DMS53 treated with DMSO at 0.1 percent for 48 hours (cell line): ENCODE measurements around the gene TMEM256.

Experiments
- DNase-seq: peaks from one replicate; lab custom pipeline; 2025; ENCODE audit not compliant: unreplicated experiment; lab: John Stamatoyannopoulos, UW

Gene TMEM256

DNA sequence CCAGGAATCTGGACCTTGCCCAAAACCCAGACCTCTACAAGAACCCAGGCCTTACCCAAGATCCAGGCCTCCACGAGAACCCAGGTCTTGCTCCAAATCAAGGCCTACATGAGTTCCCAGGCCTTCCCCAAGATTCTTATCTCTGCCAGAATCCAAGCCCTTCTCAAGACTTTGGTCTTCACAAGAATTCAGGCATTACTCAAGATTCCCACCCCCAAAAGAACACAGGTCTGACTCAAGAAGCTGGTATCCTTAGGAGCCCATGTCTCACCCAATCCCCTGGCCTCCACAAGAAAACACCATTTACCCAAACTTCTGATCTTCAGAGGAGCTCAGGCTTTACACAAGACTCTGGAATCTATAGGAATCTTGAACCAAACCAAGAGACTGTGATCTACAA lies 27.3 kb upstream of the TMEM256 start:
- no peak for DNase-seq

- no peak for DNase-seq
These were observed 25.8 kb upstream of the TMEM256 start for GRCh38 chr17:7429722-7430121.

DNA sequence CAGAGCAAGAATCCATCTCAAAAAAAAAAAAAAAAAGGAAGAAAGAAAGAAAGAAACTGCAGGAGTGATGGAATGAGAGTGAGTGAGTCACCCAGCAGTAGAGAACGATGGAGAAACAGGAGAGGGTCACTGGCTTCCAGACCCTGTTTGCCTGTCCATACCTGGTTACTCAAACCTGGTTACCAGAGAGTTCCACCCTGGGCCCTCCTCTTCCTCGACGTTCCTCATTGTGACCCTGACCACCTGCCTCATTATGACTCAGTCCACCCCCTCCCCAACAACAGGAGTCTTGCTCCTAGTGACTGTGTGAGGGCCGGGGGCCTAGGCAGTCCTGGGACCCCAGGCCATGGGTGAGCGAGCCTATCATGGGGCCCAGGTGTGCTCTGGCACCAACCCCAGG lies 24.7 kb upstream of the TMEM256 start, which contains the start of gene SPEM3:
Gene SPEM3 (plus strand): TSS at position 301 of the 400 bp plus-strand sequence. CDS start 46 bp downstream, at position 347.
- DNase-seq = no peak

GRCh38 chr17:7427549-7427948 lies 23.7 kb upstream of the TMEM256 start:
- DNase-seq = no peak

DNA sequence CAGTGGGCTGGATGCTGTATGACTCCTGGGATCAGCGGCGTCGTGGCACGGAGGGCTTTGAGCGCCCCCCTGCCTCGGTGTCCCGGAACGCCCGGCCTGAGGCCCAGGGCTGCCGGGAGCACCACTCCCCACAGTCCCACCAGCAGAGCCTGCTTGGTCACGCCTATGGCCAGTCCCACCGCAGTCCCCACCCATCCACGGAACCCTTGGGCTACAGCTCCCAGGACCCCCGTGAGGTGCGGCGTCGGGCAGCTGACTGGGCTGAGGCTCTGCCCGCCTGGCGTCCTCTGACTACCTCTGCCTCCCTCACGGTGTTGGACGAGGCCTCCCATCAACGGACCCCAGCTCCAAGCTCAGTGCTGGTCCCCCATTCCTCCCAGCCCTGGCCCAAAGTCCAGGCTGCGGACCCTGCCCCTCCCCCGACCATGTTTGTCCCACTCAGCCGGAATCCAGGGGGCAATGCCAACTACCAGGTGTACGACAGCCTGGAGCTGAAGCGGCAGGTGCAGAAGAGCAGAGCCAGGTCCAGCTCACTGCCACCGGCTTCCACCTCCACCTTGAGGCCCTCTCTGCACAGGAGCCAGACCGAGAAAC lies 23.1 kb upstream of the TMEM256 start:
- no peak for DNase-seq

- DNase-seq = no peak
These were observed 22.4 kb upstream of the TMEM256 start for GRCh38 chr17:7426203-7426863.

DNA sequence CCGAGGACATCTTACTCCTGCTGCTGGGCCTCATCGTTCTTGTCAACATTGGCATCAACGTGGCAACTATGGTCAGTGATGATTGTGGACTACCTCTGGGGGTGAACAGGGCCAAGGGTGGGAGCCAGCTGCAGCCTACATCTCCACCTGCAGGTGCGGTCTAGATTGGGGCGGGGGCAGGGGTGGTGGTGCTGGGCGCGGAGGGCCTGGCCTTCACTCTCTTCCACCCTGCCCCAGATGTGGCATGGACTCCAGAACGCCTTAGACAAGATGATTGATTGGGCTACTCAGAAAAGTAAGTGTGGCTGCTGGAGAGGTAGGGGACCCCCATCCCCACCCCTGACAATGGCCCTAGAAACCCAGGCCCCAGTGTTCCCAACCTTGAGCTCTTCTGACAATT lies 21.9 kb upstream of the TMEM256 start:
- DNase-seq = no peak

GRCh38 chr17:7425316-7425715 lies 21.4 kb upstream of the TMEM256 start, which contains the start of gene SPEM2:
Gene SPEM2, plus strand, starts transcription at chr17:7425616. Its CDS starts 73 bp downstream, at chr17:7425689.
- DNase-seq = no peak

GRCh38 chr17:7423679-7424078 lies 19.8 kb upstream of the TMEM256 start:
- no peak for DNase-seq

DNA sequence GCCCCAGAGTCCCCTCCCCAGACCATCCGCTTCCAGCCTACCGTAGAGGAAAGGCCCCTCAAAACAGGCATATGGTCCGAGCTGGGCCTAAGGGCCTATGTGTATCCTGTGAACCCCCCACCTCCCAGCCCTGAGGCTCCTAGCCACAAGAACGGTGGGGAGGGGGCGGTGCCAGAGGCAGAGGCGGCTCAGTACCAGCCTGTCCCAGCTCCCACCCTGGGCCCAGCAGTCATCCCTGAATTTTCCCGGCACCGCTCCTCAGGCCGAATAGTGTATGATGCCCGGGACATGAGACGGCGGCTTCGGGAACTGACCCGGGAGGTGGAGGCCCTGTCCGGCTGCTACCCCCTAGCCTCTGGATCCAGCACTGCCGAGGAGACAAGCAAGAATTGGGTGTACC lies 17.3 kb upstream of the TMEM256 start:
- DNase-seq = no peak

GRCh38 chr17:7419819-7420610 lies 16.1 kb upstream of the TMEM256 start, which contains the start of gene SPEM1:
Gene SPEM1, plus strand, starts transcription at chr17:7420324. Its CDS starts 61 bp downstream, at chr17:7420385.
- DNase-seq = no peak

DNA sequence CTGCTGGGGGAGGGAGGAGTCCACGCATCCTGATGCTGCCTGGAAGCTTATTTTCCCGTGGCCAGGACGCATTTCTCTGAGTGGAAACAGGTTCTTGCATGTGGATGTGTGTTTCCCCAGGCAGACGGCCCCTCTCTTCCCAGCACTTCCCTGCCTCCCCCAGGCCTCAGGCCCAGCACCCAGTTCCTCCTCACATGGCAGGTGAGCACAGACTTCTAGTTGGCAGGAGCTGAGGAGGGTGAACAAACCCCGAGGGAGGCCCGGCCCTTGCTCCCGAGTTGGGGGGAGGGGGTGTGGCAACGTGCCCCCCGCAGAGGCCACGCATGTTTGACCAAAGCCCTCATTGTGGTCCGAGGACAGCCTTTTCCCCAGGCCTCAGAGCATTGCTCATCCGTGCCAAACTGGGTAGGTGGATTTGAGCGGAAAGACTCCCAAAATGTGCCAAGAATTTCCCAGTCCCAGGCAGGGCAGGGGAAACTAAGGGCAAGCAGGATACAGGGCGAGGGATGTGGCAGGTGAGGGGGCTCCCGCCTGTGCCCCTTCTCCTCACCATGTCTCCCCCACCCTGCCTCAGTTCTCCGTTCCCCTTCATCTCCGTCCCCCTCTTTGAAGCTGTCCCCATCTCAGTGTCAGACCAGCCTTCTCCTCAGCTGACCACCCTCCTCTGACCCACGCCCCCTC lies 14.7 kb upstream of the TMEM256 start:
- no peak for DNase-seq

DNA sequence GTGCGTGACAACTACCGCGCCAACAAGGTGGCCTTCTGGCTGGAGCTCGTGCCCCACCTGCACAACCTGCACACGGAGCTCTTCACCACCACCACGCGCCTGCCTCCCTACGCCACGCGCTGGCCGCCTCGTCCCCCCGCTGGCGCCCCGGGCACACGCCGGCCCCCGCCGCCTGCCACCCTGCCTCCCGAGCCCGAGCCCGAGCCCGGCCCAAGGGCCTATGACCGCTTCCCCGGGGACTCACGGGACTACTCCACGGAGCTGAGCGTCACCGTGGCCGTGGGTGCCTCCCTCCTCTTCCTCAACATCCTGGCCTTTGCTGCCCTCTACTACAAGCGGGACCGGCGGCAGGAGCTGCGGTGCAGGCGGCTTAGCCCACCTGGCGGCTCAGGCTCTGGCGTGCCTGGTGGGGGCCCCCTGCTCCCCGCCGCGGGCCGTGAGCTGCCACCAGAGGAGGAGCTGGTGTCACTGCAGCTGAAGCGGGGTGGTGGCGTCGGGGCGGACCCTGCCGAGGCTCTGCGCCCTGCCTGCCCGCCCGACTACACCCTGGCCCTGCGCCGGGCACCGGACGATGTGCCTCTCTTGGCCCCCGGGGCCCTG lies 13.3 kb upstream of the TMEM256 start:
- no peak for DNase-seq

DNA sequence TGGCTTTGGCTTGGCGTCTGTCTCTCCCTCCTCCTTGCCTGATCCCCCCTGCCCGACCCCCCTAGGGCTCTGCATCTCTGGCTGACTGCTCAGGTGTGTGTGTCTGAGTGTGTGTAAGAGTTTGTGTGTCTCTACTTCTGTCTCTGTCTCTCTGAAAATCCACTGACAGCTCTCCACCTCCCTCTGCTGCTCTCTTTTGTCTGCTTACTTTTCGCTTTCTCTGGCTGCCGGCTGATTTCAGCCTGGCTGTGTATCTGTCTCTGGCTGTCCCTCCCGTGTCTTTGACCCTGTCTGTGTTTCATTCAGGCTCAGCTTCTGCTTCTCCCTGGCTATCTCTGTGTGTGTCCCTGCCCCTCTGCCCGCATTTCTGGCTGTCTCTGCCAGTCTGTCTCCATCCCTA lies 12.4 kb upstream of the TMEM256 start:
- no peak for DNase-seq

DNA sequence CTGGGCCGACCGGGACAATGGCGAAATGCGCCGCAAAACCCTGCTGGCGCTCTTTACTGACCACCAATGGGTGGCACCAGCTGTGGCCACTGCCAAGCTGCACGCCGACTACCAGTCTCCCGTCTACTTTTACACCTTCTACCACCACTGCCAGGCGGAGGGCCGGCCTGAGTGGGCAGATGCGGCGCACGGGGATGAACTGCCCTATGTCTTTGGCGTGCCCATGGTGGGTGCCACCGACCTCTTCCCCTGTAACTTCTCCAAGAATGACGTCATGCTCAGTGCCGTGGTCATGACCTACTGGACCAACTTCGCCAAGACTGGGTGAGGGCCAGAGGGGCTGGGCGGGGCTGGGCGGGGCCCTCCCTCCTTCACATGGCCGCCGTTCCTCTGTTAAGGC lies 11.9 kb upstream of the TMEM256 start:
- no peak for DNase-seq

GRCh38 chr17:7414837-7415236 lies 10.9 kb upstream of the TMEM256 start:
- no peak for DNase-seq

DNA sequence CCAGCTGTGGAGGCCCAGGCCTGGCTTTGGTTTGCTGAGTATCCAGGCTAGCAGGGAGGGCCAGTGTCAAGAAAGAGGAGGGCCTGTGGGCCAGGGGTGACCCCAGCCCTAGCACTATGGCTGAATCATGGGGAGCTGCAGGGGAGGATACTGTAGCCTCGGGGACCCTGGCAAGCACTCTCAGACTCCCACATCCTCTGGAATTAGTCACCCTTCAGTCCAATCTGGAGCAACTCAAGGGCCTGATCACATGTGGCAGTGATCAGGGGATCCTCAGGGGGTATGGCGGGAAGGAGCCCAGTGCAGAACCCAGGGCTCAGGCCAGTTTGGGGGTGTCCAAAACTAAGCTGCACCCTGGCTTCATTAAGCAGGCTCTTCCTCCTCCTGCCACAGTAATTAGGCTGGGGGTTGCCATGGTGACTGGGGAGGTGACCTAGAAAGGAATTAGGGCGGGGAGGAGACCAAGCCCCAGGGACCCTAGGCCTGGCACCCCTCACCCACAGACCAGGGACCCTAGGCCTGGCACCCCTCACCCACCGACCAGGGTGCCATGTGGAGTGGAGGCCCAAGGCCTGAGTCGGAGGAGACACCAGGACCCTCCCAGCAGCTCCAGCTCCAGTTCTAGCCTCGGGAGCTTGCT lies 9.6 kb upstream of the TMEM256 start:
- DNase-seq = no peak

DNA sequence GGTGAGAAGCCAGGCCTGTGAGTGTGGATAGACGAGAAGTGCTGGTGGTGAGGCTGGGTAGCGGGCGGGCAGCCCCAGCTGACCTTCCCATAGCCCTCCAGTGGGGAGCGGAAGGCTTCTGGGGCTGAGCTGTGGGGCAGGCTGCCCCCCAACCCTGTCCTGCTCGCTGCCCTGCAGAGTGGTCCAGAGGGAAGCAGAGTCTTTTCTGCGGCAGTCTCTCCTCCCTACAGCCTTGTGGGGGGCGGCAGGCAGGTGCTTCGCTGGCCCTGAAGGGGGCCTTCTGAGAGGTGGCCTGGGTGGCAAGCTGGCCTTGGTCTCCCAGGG lies 7.5 kb upstream of the TMEM256 start:
- DNase-seq = no peak

- no peak for DNase-seq
These were observed 6.9 kb upstream of the TMEM256 start for GRCh38 chr17:7410634-7411426.

DNA sequence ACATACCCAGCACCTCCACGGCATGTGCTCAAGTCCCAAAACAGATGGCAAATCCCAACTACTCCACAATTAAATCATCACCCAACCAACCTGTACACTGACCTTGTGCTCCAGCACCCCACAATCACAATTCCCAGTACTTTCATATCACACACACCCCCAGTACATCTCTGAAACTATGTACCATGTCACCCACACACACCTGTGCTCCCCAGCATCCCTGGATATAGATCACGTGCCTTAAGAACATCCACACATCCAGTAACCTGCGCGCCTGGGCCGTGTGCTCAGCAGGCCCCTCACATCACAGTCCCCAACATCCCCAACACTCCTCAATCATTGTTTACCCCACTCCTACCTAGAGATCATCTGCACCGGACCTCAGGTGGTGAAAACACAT lies 5.8 kb upstream of the TMEM256 start:
- no peak for DNase-seq
